GM19455 (cell line): ENCODE data around the gene FGFR3.
"Not testable (repeated sequence)": the region's sequence is repeated elsewhere in the genome, so short reads cannot be mapped to it uniquely, and the experiment has no call there.

Experiments
- ATAC-seq: cut with Tn5 transposase; IDR thresholded peaks from one replicate; pipeline ENCODE4 v1.9.1; 2021; ENCODE audit not compliant: unreplicated experiment

FGFR3 gene

GRCh38 chr4:1836650-1837049, 43.6 kb downstream of the FGFR3 start:
- no peak for ATAC-seq

GRCh38 chr4:1837069-1837468, 44.0 kb downstream of the FGFR3 start:
- no peak for ATAC-seq

GRCh38 chr4:1839282-1839681, 46.2 kb downstream of the FGFR3 start:
- no peak for ATAC-seq

- ATAC-seq = no peak
These were observed 48.3 kb downstream of the FGFR3 start for GRCh38 chr4:1841201-1841886.

- no peak for ATAC-seq
These were observed 48.8 kb downstream of the FGFR3 start for GRCh38 chr4:1841887-1842210.

GRCh38 chr4:1842339-1842895, 49.3 kb downstream of the FGFR3 start:
- ATAC-seq = no peak

GRCh38 chr4:1842993-1843448, 49.9 kb downstream of the FGFR3 start:
- ATAC-seq = no peak

GRCh38 chr4:1843852-1844251, 50.8 kb downstream of the FGFR3 start:
- ATAC-seq = no peak

- not testable (repeated sequence) for ATAC-seq
These were observed 51.5 kb downstream of the FGFR3 start for GRCh38 chr4:1844618-1845017.

GRCh38 chr4:1846580-1846979, 53.5 kb downstream of the FGFR3 start:
- no peak for ATAC-seq

- ATAC-seq = no peak
These were observed 57.2 kb downstream of the FGFR3 start for GRCh38 chr4:1850276-1850675.

GRCh38 chr4:1851160-1851559, 58.1 kb downstream of the FGFR3 start:
- ATAC-seq = no peak

- no peak for ATAC-seq
These were observed 58.7 kb downstream of the FGFR3 start for GRCh38 chr4:1851575-1852410.

GRCh38 chr4:1852904-1853623, 60.0 kb downstream of the FGFR3 start:
- ATAC-seq = no peak

- no peak for ATAC-seq
These were observed 61.7 kb downstream of the FGFR3 start for GRCh38 chr4:1854752-1855151.

GRCh38 chr4:1855333-1856070, 62.4 kb downstream of the FGFR3 start:
- ATAC-seq = peak; percentile 23

- ATAC-seq = peak; percentile 76
These were observed 63.2 kb downstream of the FGFR3 start, which contains the start of gene LETM1 for GRCh38 chr4:1856071-1856942. Gene LETM1, minus strand, starts transcription at chr4:1856156. Its CDS starts 206 bp downstream, at chr4:1855950.

GRCh38 chr4:1856943-1857699, 64.0 kb downstream of the FGFR3 start:
- ATAC-seq = no peak

GRCh38 chr4:1857931-1858330, 64.8 kb downstream of the FGFR3 start:
- ATAC-seq = no peak
